H1 (cell line): ENCODE measurements around the gene ADPRHL1. TPM values are rescaled to one million over a fixed set of nuclear protein-coding genes. Genes with fewer than 3 reads are reported as not detected.

Source experiments
- TAF1 ChIP-seq: IDR thresholded peaks from 2 replicates; pipeline ENCODE4 v1.6.1; 2011; ENCODE audit warnings: mild to moderate bottlenecking, low read depth, low read length
- polyA plus RNA-seq, 7 experiments: library from polyadenylated mRNA; depleted of rRNA in 3 of 7; stranded (reverse) in 5 of 7; unstranded in 2 of 7; fragments of >200 nt in 5 of 7; fragments of 200-250 nt in 2 of 7; gene quantifications; 1 replicate in 5 of 7; 2 replicates in 1 of 7; 4 replicates in 1 of 7; pipeline versions ENCODE4 v1.2.1 to v1.2.3, GENCODE V29; 2011 to 2013; ENCODE audit warnings: missing spikeins in 2 of 7, mixed read lengths in 2 of 7
- total RNA-seq: library from RNA; stranded (reverse); fragmentation: NEBNext Ultra II Directional; extraction: Animal tissue kit (Norgen Biotek cat#: 25700); gene quantifications from 2 replicates; pipeline ENCODE4 v1.2.1, GENCODE V29; 2021

ADPRHL1 gene
- total and polyA plus RNA-seq, 2 of the 8 experiments (the other 6 are each of a cell fraction or from before 2014, with no cell fraction given): 0.74 to 1.7 TPM

GRCh38 chr13:113457510-113457909 lies 4.2 kb upstream of the ADPRHL1 start (continued):
- TF ChIP-seq TAF1: no peak
